GM18499 (cell line): ENCODE measurements around the gene RRP1.
"Not testable (repeated sequence)": the region's sequence is repeated elsewhere in the genome, so short reads cannot be mapped to it uniquely, and the experiment has no call there.

Source experiments
- ATAC-seq: cut with Tn5 transposase; IDR thresholded peaks from one replicate; pipeline ENCODE4 v1.9.1; 2021; ENCODE audit warnings: moderate number of reproducible peaks; ENCODE audit not compliant: insufficient read depth, unreplicated experiment

The RRP1 gene

GRCh38 chr21:43812957-43813655 lies 23.7 kb downstream of the RRP1 start:
- no peak for ATAC-seq

- no peak for ATAC-seq
Measured at GRCh38 chr21:43813656-43813980, 24.2 kb downstream of the RRP1 start.

GRCh38 chr21:43814215-43815106 lies 25.1 kb downstream of the RRP1 start:
- ATAC-seq = no peak

GRCh38 chr21:43815107-43815613 lies 25.8 kb downstream of the RRP1 start:
- ATAC-seq = no peak

- ATAC-seq = no peak
Measured at GRCh38 chr21:43815991-43816390, 26.6 kb downstream of the RRP1 start.

- ATAC-seq = no peak
Measured at GRCh38 chr21:43816611-43817071, 27.3 kb downstream of the RRP1 start.

GRCh38 chr21:43817157-43818086 lies 28.0 kb downstream of the RRP1 start:
- ATAC-seq = no peak

GRCh38 chr21:43818685-43819084 lies 29.3 kb downstream of the RRP1 start:
- no peak for ATAC-seq

- ATAC-seq = no peak
Measured at GRCh38 chr21:43819511-43820405, 30.4 kb downstream of the RRP1 start.

- no peak for ATAC-seq
Measured at GRCh38 chr21:43820466-43820865, 31.1 kb downstream of the RRP1 start.

- ATAC-seq = not testable (repeated sequence)
Measured at GRCh38 chr21:43822166-43822565, 32.8 kb downstream of the RRP1 start.

GRCh38 chr21:43822741-43823140 lies 33.4 kb downstream of the RRP1 start:
- ATAC-seq = not testable (repeated sequence)

GRCh38 chr21:43824333-43825241 lies 35.2 kb downstream of the RRP1 start:
- ATAC-seq = no peak

- ATAC-seq = no peak
Measured at GRCh38 chr21:43825242-43825935, 36.0 kb downstream of the RRP1 start.

- no peak for ATAC-seq
Measured at GRCh38 chr21:43825936-43826622, 36.7 kb downstream of the RRP1 start.

- ATAC-seq = no peak
Measured at GRCh38 chr21:43826623-43826974, 37.2 kb downstream of the RRP1 start.

- no peak for ATAC-seq
Measured at GRCh38 chr21:43827015-43827611, 37.7 kb downstream of the RRP1 start.
